Measurements from ENCODE around the gene TAAR6. TPM values are rescaled to one million over a fixed set of nuclear protein-coding genes. Genes with fewer than 3 reads are reported as not detected.
"Not testable (repeated sequence)": the region's sequence is repeated elsewhere in the genome, so short reads cannot be mapped to it uniquely, and the experiment has no call there.

Gene TAAR6
- total RNA-seq, 1 experiment from 2014 or later = not detected

DNA sequence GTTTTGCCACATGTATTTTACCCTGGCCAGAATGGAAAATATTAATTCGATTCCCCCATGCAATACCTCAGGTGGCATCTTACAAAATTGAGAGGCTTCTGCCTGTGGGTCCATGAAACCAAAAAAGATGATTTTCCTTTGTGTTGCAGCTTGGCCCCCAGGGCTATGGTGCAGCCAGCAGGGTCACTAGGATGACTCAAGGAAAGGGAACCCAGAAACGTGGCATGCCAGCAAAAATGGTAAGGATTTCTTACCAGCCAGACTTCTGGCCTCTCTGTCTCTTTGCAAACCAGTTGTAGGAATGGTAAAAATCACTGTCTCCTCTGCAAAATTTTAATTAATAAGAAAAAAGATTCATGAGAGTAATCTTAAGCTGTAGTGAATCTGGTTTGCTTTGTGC, 43.7 kb upstream of the TAAR6 start:
- peaks cover 3% of the 10 kb centered on the region for H3K9me3 Mint-ChIP-seq (ENCODE audit: low read depth, unreplicated experiment)
- no peaks in the 10 kb centered on the region for H3K27me3 Mint-ChIP-seq (ENCODE audit: unreplicated experiment)
- intact Hi-C loops (cut with micrococcal nuclease; ENCODE audit: unreplicated experiment) = no loop called here
- TF ChIP-seq, protein P1, sequence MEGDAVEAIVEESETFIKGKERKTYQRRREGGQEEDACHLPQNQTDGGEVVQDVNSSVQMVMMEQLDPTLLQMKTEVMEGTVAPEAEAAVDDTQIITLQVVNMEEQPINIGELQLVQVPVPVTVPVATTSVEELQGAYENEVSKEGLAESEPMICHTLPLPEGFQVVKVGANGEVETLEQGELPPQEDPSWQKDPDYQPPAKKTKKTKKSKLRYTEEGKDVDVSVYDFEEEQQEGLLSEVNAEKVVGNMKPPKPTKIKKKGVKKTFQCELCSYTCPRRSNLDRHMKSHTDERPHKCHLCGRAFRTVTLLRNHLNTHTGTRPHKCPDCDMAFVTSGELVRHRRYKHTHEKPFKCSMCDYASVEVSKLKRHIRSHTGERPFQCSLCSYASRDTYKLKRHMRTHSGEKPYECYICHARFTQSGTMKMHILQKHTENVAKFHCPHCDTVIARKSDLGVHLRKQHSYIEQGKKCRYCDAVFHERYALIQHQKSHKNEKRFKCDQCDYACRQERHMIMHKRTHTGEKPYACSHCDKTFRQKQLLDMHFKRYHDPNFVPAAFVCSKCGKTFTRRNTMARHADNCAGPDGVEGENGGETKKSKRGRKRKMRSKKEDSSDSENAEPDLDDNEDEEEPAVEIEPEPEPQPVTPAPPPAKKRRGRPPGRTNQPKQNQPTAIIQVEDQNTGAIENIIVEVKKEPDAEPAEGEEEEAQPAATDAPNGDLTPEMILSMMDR (IDR thresholded peaks at IDR 0.05; ENCODE audit: unreplicated experiment) = no peak
- H3K36me3 Mint-ChIP-seq (ENCODE audit: insufficient read depth, unreplicated experiment) = no peaks in the 10 kb centered on the region
- H3K27ac Mint-ChIP-seq (ENCODE audit: unreplicated experiment) = no peak overlapping the region
- no peak overlapping the region for H3K4me3 Mint-ChIP-seq (ENCODE audit: low read depth, unreplicated experiment)
- no peaks in the 10 kb centered on the region for H3K4me1 Mint-ChIP-seq (ENCODE audit: low read depth, unreplicated experiment)
- DNase-seq = no peak
- CTCF ChIA-PET = no interaction called here
- BruUV-seq (replicated peaks) = no TSS peak

DNA sequence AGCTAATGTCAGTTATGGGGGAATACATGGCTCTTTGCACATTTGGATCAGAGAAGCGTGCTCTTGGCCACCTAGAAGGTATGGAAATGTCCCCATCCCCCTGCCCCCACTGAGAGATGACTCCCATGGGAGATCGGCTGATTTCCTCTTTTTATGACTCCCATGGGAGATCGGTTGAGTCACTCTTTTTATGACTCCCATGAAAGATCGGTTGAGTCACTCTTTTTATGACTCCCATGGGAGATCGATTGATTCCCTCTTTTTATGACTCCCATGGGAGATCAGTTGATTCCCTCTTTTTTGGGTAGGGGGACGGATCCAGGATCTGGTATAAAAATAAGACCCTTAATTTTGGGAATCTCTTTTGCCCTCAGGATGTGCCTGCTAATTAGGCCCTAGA, 42.3 kb upstream of the TAAR6 start:
- Mint-ChIP-seq H3K4me1 (ENCODE audit: low read depth, unreplicated experiment) (no peaks in the 10 kb centered on the region), H3K27ac (ENCODE audit: unreplicated experiment) (peak overlapping the region; percentile 23), H3K9me3 (ENCODE audit: low read depth, unreplicated experiment) (peaks cover 3% of the 10 kb centered on the region), H3K27me3 (ENCODE audit: unreplicated experiment) (no peaks in the 10 kb centered on the region), H3K4me3 (ENCODE audit: low read depth, unreplicated experiment) (no peak overlapping the region), H3K36me3 (ENCODE audit: insufficient read depth, unreplicated experiment) (no peaks in the 10 kb centered on the region)
- TF ChIP-seq, protein P1 (IDR thresholded peaks at IDR 0.05; ENCODE audit: unreplicated experiment) = no peak
- CTCF ChIA-PET = no interaction called here
- intact Hi-C loops (cut with micrococcal nuclease; ENCODE audit: unreplicated experiment) = no loop called here
- no TSS peak for BruUV-seq (replicated peaks)
- no peak for DNase-seq

DNA sequence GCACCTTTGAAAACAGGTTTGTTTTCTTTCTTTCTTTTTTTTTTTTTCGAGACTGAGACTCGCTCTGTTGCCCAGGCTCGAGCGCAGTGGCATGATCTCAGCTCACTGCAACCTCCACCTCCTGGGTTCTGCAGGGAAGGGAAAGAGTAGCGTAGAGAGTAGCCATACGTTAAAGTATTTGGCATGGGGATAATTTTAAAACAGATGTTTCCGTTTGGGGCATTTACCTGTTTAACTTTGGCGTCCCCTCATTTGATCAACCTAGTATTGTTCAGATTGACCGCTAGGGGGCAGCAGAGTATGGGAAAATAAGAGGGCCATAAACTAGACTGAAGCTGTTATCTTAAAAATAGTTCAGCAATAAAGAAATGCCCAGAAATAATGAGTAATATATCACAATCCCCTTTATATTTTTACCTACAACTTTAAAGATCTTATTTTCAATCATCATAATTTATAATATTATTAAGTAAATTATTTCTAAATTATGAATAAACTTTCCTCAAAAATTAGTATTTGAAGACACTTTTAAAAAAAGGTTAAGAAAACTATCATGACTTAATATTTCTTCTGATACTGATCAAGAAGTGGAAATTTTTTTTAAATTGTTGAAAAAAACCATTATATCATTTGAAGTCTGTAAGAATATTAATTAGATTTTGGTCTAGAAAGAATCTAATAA, 39.7 kb upstream of the TAAR6 start:
- Mint-ChIP-seq H3K4me3 (ENCODE audit: low read depth, unreplicated experiment) (peak overlapping the region; percentile 37), H3K9me3 (ENCODE audit: low read depth, unreplicated experiment) (no peaks in the 10 kb centered on the region), H3K27ac (ENCODE audit: unreplicated experiment) (peak overlapping the region; percentile 50), H3K27me3 (ENCODE audit: unreplicated experiment) (no peaks in the 10 kb centered on the region), H3K4me1 (ENCODE audit: low read depth, unreplicated experiment) (no peaks in the 10 kb centered on the region), H3K36me3 (ENCODE audit: insufficient read depth, unreplicated experiment) (no peaks in the 10 kb centered on the region)
- intact Hi-C loops (cut with micrococcal nuclease; ENCODE audit: unreplicated experiment) = loop anchor here (1.0 to 5.0 kb wide), 4 partner anchors 82 to 238 kb away; no protein-coding TSS in a partner anchor
- TF ChIP-seq, protein P1 (IDR thresholded peaks at IDR 0.05; ENCODE audit: unreplicated experiment) = peak; percentile 64
- no TSS peak for BruUV-seq (replicated peaks)
- DNase-seq = peak; percentile 76
- CTCF ChIA-PET = interaction anchor here (0.6 to 1.2 kb wide), 8 partner anchors 68 to 238 kb away, joined by 3 to 24 read pairs (median 4); no protein-coding TSS in a partner anchor

DNA sequence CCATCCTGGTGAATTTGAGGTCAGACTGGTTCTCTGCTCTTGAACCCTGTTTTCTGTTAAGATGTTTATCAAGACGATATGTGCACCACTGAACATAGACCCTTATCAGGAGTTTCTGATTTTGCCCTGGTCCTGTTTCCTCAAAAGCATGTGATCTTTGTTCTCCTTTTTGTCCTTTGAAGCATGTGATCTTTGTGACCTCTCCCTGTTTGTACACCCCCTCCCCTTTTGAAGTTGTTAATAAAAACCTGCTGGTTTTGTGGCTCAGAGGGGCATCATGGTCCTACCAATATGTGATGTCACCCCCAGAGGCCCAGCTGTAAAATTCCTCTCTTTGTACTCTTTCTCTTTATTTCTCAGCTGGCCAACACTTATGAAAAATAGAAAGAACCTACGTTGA, 35.6 kb upstream of the TAAR6 start:
- H3K4me3 Mint-ChIP-seq (ENCODE audit: low read depth, unreplicated experiment); H3K27me3 Mint-ChIP-seq (ENCODE audit: unreplicated experiment); BruUV-seq (replicated peaks); CTCF ChIA-PET; H3K9me3 Mint-ChIP-seq (ENCODE audit: low read depth, unreplicated experiment); DNase-seq; H3K36me3 Mint-ChIP-seq (ENCODE audit: insufficient read depth, unreplicated experiment); H3K27ac Mint-ChIP-seq (ENCODE audit: unreplicated experiment): not testable (repeated sequence)
- intact Hi-C loops (cut with micrococcal nuclease; ENCODE audit: unreplicated experiment) = loop anchor here (5.0 kb wide), 1 partner anchor 78 kb away; no protein-coding TSS in a partner anchor
- H3K4me1 Mint-ChIP-seq (ENCODE audit: low read depth, unreplicated experiment) = peaks cover 16% of the 10 kb centered on the region

DNA sequence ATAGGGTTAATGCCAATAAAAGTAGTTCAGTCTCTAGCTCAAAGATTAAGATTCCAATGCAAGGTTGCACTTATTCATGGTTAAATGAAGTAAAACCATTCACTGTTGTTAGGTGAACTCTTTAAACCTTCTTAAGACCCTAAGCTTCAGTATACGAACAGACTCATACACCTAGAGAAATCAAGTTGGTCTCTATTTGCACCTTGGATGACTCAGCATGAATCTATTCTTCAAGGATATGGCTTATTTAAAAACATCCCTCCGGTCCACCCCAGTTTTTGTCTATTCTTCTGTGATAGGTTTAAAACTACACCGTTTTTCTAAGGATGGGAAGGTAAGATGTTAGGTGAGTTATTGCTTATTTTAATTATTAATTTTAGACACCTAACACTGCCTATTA, 33.0 kb upstream of the TAAR6 start:
- H3K36me3 Mint-ChIP-seq (ENCODE audit: insufficient read depth, unreplicated experiment) = no peaks in the 10 kb centered on the region
- CTCF ChIA-PET = interaction anchor here (0.7 kb wide), 1 partner anchor 62 kb away, joined by 3 read pairs; no protein-coding TSS in a partner anchor
- TF ChIP-seq, protein P1 (IDR thresholded peaks at IDR 0.05; ENCODE audit: unreplicated experiment) = no peak
- no peak for DNase-seq
- BruUV-seq (replicated peaks) = no TSS peak
- H3K4me3 Mint-ChIP-seq (ENCODE audit: low read depth, unreplicated experiment) = no peak overlapping the region
- H3K9me3 Mint-ChIP-seq (ENCODE audit: low read depth, unreplicated experiment) = no peaks in the 10 kb centered on the region
- H3K4me1 Mint-ChIP-seq (ENCODE audit: low read depth, unreplicated experiment) = peaks cover 16% of the 10 kb centered on the region
- H3K27me3 Mint-ChIP-seq (ENCODE audit: unreplicated experiment) = no peaks in the 10 kb centered on the region
- no peak overlapping the region for H3K27ac Mint-ChIP-seq (ENCODE audit: unreplicated experiment)
- intact Hi-C loops (cut with micrococcal nuclease; ENCODE audit: unreplicated experiment) = loop anchor here (5.0 kb wide), 1 partner anchor 55 kb away; no protein-coding TSS in a partner anchor

Data from Calu3 (cell line).